Liver (tissue), 9 donors: Measurements from ENCODE around the gene ATP4A. TPM values are rescaled to one million over a fixed set of nuclear protein-coding genes. Genes with fewer than 3 reads are reported as not detected.

Experiments
- DNase-seq: peaks from one replicate; pipeline ENCODE4 v3.0.0-alpha.2; 2017; ENCODE audit warnings: low spot score
- H3K27ac ChIP-seq, 2 donors: one replicate each; pipeline ENCODE4 v1.7.0; 2013; ENCODE audit warnings: inconsistent platforms in 2 of 2, low read length in 2 of 2, control low read depth in 1 of 2, low read depth in 1 of 2, mild to moderate bottlenecking in 1 of 2
- H3K27me3 ChIP-seq, 4 donors: one replicate each; pipeline versions ENCODE4 v1.6.1 to v1.7.0; 2013; ENCODE audit warnings: low read length in 3 of 4, inconsistent platforms in 1 of 4, mild to moderate bottlenecking in 1 of 4, moderate library complexity in 1 of 4; ENCODE audit not compliant: control insufficient read depth in 4 of 4, insufficient read depth in 4 of 4
- H3K36me3 ChIP-seq, 4 donors: one replicate each; pipeline versions ENCODE4 v1.6.1 to v1.7.0; 2013; ENCODE audit warnings: low read length in 3 of 4, mild to moderate bottlenecking in 3 of 4, low read depth in 1 of 4, moderate library complexity in 1 of 4; ENCODE audit not compliant: control insufficient read depth in 4 of 4, insufficient read depth in 3 of 4
- H3K4me1 ChIP-seq, 4 donors: one replicate each; pipeline versions ENCODE4 v1.6.1 to v1.7.0; 2013; ENCODE audit warnings: low read length in 3 of 4, mild to moderate bottlenecking in 3 of 4, moderate library complexity in 1 of 4; ENCODE audit not compliant: control insufficient read depth in 4 of 4, insufficient read depth in 4 of 4
- H3K4me3 ChIP-seq, 3 donors: one replicate each; pipeline versions ENCODE4 v1.6.1 to v1.7.0; 2013; ENCODE audit warnings: low read length in 3 of 3, control low read depth in 1 of 3, low read depth in 1 of 3, mild to moderate bottlenecking in 1 of 3
- H3K9ac ChIP-seq, 2 donors: one replicate each; pipeline ENCODE4 v1.7.0; 2013; ENCODE audit warnings: low read length in 2 of 2, mild to moderate bottlenecking in 2 of 2, moderate library complexity in 2 of 2, control low read depth in 1 of 2, low read depth in 1 of 2
- H3K9me3 ChIP-seq, 4 donors: one replicate each; pipeline versions ENCODE4 v1.6.1 to v1.7.0; 2013; ENCODE audit warnings: low read length in 3 of 4; ENCODE audit not compliant: control insufficient read depth in 4 of 4
- EGR1 ChIP-seq, 2 donors: IDR thresholded peaks; 2 replicates each; pipeline ENCODE4 v1.6.1; 2016 to 2018; ENCODE audit warnings: antibody characterized with exemption in 2 of 2, low read depth in 2 of 2
- FOXA1 ChIP-seq: IDR thresholded peaks from 2 replicates; pipeline ENCODE4 v1.6.1; 2016; ENCODE audit warnings: antibody characterized with exemption
- FOXA2 ChIP-seq: IDR thresholded peaks from 2 replicates; pipeline ENCODE4 v1.6.1; 2016; ENCODE audit warnings: antibody characterized with exemption
- GABPA ChIP-seq, 2 donors: IDR thresholded peaks in 1 of 2; conservative IDR thresholded peaks in 1 of 2; 2 replicates each; pipeline ENCODE4 v1.6.1; 2016; ENCODE audit warnings: antibody characterized with exemption in 2 of 2, mild to moderate bottlenecking in 1 of 2, moderate library complexity in 1 of 2
- HNF4A ChIP-seq, 2 donors: conservative IDR thresholded peaks; 2 replicates each; pipeline ENCODE4 v1.6.1; 2016; ENCODE audit warnings: antibody characterized with exemption in 2 of 2, mild to moderate bottlenecking in 2 of 2
- HNF4G ChIP-seq: IDR thresholded peaks from 2 replicates; pipeline ENCODE4 v1.6.1; 2016; ENCODE audit warnings: antibody characterized with exemption
- JUND ChIP-seq, 2 donors: IDR thresholded peaks; 2 replicates each; pipeline ENCODE4 v1.6.1; 2016; ENCODE audit warnings: antibody characterized with exemption in 2 of 2
- MAX ChIP-seq: IDR thresholded peaks from 2 replicates; pipeline ENCODE4 v1.6.1; 2016; ENCODE audit warnings: antibody characterized with exemption
- NR2F2 ChIP-seq: IDR thresholded peaks from 2 replicates; pipeline ENCODE4 v1.6.1; 2016; ENCODE audit warnings: antibody characterized with exemption
- RAD21 ChIP-seq, 2 donors: IDR thresholded peaks; 2 replicates each; pipeline ENCODE4 v1.6.1; 2016; ENCODE audit warnings: antibody characterized with exemption in 2 of 2, mild to moderate bottlenecking in 2 of 2
- RXRA ChIP-seq, 2 donors: IDR thresholded peaks; 2 replicates each; pipeline ENCODE4 v1.6.1; 2017 to 2018; ENCODE audit warnings: antibody characterized with exemption in 2 of 2, mild to moderate bottlenecking in 1 of 2
- SP1 ChIP-seq: IDR thresholded peaks from 2 replicates; pipeline ENCODE4 v1.6.1; 2018; ENCODE audit warnings: antibody characterized with exemption, mild to moderate bottlenecking
- TAF1 ChIP-seq: conservative IDR thresholded peaks from 2 replicates; pipeline ENCODE4 v1.6.1; 2016; ENCODE audit warnings: antibody characterized with exemption, mild to moderate bottlenecking
- YY1 ChIP-seq: IDR thresholded peaks from 2 replicates; pipeline ENCODE4 v1.6.1; 2016; ENCODE audit warnings: antibody characterized with exemption, mild to moderate bottlenecking
- ZBTB33 ChIP-seq: IDR thresholded peaks from 2 replicates; pipeline ENCODE4 v1.6.1; 2016; ENCODE audit warnings: antibody characterized with exemption
- WGBS: extraction: QIAGEN DNeasy Blood & Tissue Kit; methylation state at CpG from one replicate; pipeline ENCODE4 v1.1.7; 2013; 5-methylcytosine and 5-hydroxymethylcytosine counted together
- polyA plus RNA-seq, 2 donors: library from polyadenylated mRNA; stranded (reverse) in 1 of 2; unstranded in 1 of 2; fragments of 200-250 nt in 1 of 2; fragments of >200 nt in 1 of 2; fragmentation: Nextera tagmentation in 1 of 2; extraction: Ambion mirVana in 1 of 2; gene quantifications; one replicate each; pipeline versions ENCODE4 v1.2.1 to v1.2.3, GENCODE V29; 2013 to 2015
- total RNA-seq, 2 donors: library from RNA; depleted of rRNA; stranded (reverse); fragments of >200 nt; gene quantifications; one replicate each; pipeline ENCODE4 v1.2.3, GENCODE V29; 2014
- TF ChIP-seq, protein P1 (sequence below): IDR thresholded peaks from 2 replicates; pipeline ENCODE4 v1.6.1; 2016; ENCODE audit warnings: antibody characterized with exemption
- donor health status: healthy.
- donor health status: healthy.
- donor health status: healthy.
- donor health status: healthy.
- donor health status: healthy.

The ATP4A gene
- total and polyA plus RNA-seq, 4 donors: not detected

- Histone ChIP-seq H3K27me3 (no peaks in the 10 kb centered on the region), H3K4me1 (peaks cover 0 to 20% (median 14%) of the 10 kb centered on the region in 4 donors), H3K9ac (no peak overlapping the region), H3K9me3 (no peaks in the 10 kb centered on the region), H3K4me3 (peak overlapping the region in 1 of 3 donors; percentile 88), H3K27ac (no peak overlapping the region), H3K36me3 (no peaks in the 10 kb centered on the region)
- DNase-seq: no peak
- TF ChIP-seq NR2F2 (no peak), JUND (IDR thresholded peaks at IDR 0.05) (no peak), RAD21 (IDR thresholded peaks at IDR 0.05) (no peak), HNF4A (conservative IDR thresholded peaks at IDR 0.05) (no peak), GABPA (IDR thresholded peaks at IDR 0.05 in 1 of 2, conservative IDR thresholded peaks at IDR 0.05 in 1 of 2) (no peak)
- WGBS: 88% methylated on average over 8 of the region's 8 CpGs
Observed at GRCh38 chr19:35546532-35546931, 16.9 kb downstream of the ATP4A start.

DNA sequence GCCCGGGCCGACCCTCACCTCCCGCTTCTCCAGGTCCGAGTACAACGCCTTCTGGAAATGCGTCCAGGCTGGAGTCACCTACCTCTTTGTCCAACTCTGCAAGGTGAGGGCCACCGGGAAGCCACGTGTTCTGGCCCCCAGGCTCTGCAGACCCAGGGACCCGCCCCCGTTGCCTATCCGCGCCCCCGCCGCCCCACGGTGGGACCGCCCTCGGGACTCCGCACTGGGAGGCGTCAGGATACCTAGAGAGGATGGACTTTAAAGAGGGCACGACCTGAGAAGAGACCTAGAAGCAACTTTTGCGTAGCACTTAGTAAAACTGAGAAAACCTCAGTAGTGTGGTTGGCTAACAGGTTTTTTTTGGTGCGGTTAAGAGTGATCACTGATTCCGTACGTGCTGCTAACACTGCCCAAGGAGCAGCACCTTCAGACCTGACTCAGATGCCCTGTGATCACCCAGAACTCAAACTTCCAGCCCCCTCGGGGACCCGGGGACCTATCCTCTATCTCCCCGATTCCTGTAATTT, 17.5 kb downstream of the ATP4A start:
- H3K27ac ChIP-seq: peak overlapping the region; percentile 29 to 69
- H3K4me3 ChIP-seq: peak overlapping the region; percentile 83 to 88 (median 85)
- TF ChIP-seq MAX (no peak), NR2F2 (no peak), TAF1 (no peak), JUND (IDR thresholded peaks at IDR 0.05) (no peak), SP1 (no peak), EGR1 (IDR thresholded peaks at IDR 0.05; ENCODE audit: low read depth in 2 of 2) (no peak), HNF4G (no peak)
- TF ChIP-seq, protein P1, sequence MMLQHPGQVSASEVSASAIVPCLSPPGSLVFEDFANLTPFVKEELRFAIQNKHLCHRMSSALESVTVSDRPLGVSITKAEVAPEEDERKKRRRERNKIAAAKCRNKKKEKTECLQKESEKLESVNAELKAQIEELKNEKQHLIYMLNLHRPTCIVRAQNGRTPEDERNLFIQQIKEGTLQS: no peak
- no peaks in the 10 kb centered on the region for H3K27me3 ChIP-seq
- H3K9ac ChIP-seq: peak overlapping the region; percentile 55 to 76
- DNase-seq: peak; percentile 53
- no peaks in the 10 kb centered on the region for H3K36me3 ChIP-seq
- 6% methylated on average over 27 of the region's 27 CpGs for WGBS
- H3K4me1 ChIP-seq: peaks cover 0 to 20% (median 14%) of the 10 kb centered on the region in 4 donors
- no peaks in the 10 kb centered on the region for H3K9me3 ChIP-seq

- peaks cover 0 to 20% (median 14%) of the 10 kb centered on the region in 4 donors for H3K4me1 ChIP-seq
Observed at GRCh38 chr19:35545001-35545854, 18.2 kb downstream of the ATP4A start, which contains the start of gene TMEM147. Gene TMEM147 (plus strand): TSS chr19:35545626. CDS start chr19:35545740, 114 bp downstream.

More at GRCh38 chr19:35545001-35545854, 18.2 kb downstream of the ATP4A start, which contains the start of gene TMEM147:
- Histone ChIP-seq H3K9ac (peak within 1 kb of the TSS; percentile 76 to 90), H3K4me3 (peak within 1 kb of the TSS; percentile 83 to 88 (median 85)), H3K36me3 (no peaks in the 10 kb centered on the region), H3K27me3 (no peaks in the 10 kb centered on the region), H3K9me3 (no peaks in the 10 kb centered on the region), H3K27ac (peak within 1 kb of the TSS; percentile 69 to 70)
- under 1% methylated on average over 85 of the region's 85 CpGs for WGBS
- TF ChIP-seq GABPA (IDR thresholded peaks at IDR 0.05 in 1 of 2, conservative IDR thresholded peaks at IDR 0.05 in 1 of 2) (peak in 1 of 2 donors; percentile 85), HNF4A (conservative IDR thresholded peaks at IDR 0.05) (no peak), MAX (no peak), FOXA2 (no peak), RAD21 (IDR thresholded peaks at IDR 0.05) (peak in 1 of 2 donors; percentile 5), FOXA1 (no peak), TAF1 (no peak), SP1 (peak; percentile 13), ZBTB33 (no peak), HNF4G (no peak), RXRA (IDR thresholded peaks at IDR 0.05) (no peak), YY1 (peak; percentile 77)
- DNase-seq: peak; percentile 86
